HG03565 (cell line): Measurements from ENCODE around the gene USB1.
"Not testable (repeated sequence)": the region's sequence is repeated elsewhere in the genome, so short reads cannot be mapped to it uniquely, and the experiment has no call there.

ENCODE experiments used
- ATAC-seq: cut with Tn5 transposase; IDR thresholded peaks from one replicate; pipeline ENCODE4 v1.9.1; 2021; ENCODE audit warnings: mild to moderate bottlenecking, moderate library complexity; ENCODE audit not compliant: unreplicated experiment

The USB1 gene

GRCh38 chr16:57994361-57994760 lies 6.8 kb upstream of the USB1 start:
- ATAC-seq: no peak

DNA sequence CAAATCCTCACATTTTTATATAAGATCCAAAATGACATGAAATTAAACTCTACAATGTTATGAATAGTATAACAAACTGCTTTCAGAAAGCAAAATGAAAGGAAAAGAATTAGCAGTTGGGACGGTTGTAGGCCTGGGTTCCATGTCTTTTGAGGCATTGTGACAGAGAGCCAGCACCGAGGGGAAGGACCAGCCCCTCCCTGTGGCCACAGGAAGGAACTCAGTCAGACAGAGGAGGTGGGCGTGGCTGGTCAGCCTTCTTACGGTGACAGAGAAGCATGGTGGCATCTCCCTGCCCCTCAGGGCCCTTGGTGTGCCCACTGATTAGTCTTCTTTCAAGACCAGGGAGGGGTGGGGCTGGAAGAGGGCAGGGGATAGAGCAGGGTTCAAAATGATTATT lies 6.4 kb upstream of the USB1 start:
- ATAC-seq: peak; percentile 41

- no peak for ATAC-seq
Observed at GRCh38 chr16:57995721-57996405, 5.3 kb upstream of the USB1 start.

DNA sequence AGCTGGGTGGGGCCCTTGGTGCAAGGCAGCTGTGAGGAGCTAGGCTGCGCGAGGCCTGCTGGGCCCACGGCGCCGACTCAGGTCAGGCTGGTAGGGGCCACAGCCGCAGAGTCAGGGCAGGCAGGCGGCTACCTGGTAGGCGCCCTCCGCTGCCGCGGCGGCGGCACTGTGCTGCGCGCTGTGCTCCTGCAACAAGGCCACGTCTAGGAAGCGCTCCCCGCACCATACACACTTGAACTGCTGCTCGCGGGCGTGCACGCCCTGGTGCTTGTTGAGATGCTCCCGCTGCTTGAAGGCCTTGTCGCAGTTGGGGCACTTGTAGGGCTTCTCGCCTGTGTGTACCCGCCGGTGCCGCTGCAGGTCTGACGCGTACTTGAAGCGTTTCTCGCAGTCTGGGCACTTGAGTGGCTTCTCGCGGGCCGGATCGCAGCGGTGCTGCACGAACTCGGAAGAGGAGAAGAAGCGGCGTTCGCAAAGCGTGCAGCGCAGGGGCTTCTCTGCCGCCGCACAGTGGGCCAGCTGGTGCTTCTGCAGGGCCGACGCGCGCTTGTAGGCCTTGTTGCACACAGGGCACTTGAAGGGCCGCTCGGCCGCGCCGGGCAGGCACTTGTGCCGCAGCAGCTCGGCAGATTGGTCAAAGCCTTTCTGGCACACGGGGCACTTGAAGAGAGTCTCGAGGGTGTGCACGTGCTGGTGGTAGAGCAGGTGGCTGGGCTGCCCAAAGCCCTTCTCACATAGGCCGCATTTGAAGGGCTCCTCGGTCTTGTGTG lies 4.6 kb upstream of the USB1 start:
- no peak for ATAC-seq

DNA sequence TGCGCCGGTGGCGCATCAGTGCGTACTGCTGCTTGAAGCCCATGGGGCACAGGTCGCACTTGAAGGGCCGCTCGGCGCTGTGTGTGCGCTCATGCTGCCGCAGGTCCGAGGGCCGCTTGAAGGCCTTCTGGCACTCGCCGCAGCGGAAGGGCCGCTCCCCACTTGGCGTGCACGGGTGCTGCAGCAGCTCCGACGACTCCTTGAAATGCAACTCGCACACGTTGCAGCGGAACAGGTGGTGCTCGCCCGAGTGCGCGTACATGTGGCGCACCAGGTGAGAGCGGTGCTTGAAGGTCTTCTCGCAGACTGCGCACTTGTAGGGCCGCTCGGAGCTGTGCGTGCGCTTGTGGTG lies 4.1 kb upstream of the USB1 start:
- no peak for ATAC-seq

DNA sequence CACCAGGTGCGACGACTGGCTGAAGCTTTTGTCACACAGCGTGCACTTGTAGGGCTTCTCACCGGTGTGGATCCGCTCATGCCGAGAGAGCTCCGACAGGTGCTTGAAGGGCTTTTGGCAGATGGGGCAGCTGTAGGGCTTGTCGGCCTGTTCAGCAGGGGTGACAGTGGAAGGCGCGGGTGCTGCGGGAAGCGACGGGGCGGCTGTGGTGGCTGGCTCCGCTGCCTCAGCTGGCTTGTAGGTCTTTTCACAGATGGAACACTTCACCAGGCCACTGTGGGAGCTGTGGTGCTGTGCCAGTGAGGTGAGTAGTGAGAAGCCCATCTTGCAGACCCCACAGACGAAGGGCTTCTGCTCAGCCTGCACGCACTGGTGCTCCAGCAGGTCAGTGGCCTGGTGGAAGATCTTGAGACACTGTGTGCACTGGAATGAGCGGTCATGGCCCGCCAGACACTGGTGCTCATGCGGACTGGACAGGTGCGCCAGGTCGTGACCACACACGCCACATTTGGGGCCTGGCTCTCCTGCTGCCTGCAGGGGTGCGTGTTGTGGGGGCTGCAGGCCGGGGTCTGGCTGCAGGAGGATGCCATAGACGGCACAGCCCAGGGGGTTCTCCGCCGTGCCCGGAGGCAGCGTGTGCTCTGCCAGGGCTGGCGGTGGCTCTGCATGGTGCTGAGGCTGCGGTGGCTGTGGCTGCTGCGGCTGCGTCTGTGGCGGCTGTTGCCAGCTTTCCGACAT lies 3.5 kb upstream of the USB1 start:
- no peak for ATAC-seq

- ATAC-seq: no peak
Observed at GRCh38 chr16:57998486-57998885, 2.7 kb upstream of the USB1 start.

- ATAC-seq: no peak
Observed at GRCh38 chr16:57998992-57999365, 2.2 kb upstream of the USB1 start.

- no peak for ATAC-seq
Observed at GRCh38 chr16:57999366-57999970, 1.7 kb upstream of the USB1 start.

DNA sequence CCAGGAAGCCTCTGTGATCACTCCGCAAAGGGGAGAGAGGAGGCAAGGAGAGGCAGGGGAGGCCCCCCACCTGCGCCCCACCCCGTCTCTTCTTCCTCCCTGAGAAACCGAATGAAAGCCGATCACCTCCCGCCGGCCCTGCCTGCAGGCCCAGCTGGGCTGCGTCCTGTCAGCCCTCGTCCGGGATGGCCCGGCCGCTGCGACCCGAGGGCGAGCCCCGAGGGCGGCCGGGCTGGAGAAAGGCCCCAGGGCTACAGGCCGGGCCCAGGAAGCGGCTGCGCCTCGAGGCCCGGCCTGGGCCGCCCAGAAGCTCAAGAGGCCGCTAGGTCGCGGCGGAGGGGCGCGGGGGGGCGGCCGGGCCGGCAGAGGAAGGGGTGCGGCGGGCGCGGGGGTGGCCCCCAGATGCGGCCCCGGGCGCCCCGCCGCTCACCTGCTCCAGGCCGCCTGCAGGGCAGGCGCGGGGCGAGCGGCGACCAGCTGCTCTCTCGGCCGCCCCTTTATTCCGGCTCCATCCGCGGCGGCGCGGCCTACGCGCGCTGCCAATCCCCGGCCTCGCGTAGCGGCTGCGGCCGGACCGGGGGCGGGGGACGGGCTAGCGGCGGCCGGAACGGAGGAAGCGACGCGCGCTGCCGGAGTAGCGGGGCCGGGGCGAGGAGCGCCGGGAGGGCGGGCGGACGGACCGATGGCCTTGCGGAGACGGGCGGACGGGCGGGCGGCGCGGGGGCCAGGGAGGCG lies 1.1 kb upstream of the USB1 start, which contains the start of gene ZNF319:
Gene ZNF319 (minus strand): TSS at position 702 of the 735 bp plus-strand sequence. CDS start 2,407 bp downstream, outside the sequence.
- peak; percentile 19 for ATAC-seq

- ATAC-seq: no peak
Observed at GRCh38 chr16:58001781-58002415, 691 bp downstream of the USB1 start.

GRCh38 chr16:58002416-58002800 lies 1.2 kb downstream of the USB1 start:
- no peak for ATAC-seq

DNA sequence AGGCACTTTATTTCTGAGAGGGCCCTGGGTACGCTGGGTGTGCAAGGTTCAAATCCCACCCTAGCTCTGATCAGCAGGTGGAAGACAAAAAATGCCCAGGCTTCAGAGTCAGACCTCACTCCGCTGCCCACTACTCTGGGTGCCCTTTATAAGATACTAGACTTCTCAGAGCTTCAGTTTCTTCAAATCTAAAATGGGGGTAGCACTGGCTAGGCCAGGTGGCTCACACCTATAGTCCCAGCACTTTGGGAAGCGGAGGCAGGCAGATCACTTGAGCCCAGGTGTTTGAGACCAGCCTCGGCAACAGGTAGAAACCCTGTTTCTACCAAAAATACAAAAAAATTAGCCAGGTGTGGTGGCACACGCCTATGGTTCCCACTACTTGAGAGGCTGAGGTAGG lies 1.7 kb downstream of the USB1 start:
- ATAC-seq: no peak

- ATAC-seq: not testable (repeated sequence)
Observed at GRCh38 chr16:58004736-58005135, 3.5 kb downstream of the USB1 start.

- ATAC-seq: no peak
Observed at GRCh38 chr16:58009856-58010416, 8.7 kb downstream of the USB1 start.

DNA sequence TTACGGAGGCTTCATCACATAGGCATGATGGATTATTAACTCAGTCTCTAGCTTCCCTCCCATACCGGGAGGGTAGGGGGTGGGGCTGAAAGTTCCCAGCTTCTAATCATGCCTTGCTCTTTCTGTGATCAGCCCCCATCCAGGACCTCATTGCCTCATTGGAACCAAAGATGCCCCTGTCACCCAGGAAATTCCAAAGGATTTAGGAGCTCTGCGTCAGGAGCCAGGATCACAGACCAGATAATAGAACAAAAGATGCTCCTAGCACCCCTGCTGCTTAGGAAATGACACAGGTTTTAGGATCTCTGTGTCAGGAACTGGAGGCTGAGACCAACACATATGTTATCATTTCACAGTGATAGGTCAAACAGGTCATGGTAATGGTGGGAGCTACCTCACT lies 9.7 kb downstream of the USB1 start:
- no peak for ATAC-seq

DNA sequence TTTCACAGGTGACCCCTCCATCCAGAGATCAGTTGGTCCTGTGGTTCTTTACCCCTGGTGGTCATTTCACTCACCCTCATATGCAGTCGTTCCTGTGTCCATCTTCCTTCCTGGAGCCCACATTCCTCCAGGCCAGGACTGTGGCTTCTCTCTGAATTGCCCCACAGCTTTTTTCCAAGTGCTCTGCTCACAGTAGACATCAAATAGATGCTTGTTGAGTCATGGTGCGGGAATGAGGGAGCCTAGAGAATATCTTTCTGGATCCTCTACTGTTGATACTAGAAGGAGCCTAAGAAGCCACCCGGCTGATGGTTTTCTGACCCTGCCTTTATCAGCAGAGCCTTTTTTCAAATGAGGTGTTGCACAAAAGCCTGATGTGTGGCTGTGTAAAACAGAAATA lies 10.4 kb downstream of the USB1 start:
- no peak for ATAC-seq

GRCh38 chr16:58012481-58012880 lies 11.3 kb downstream of the USB1 start:
- no peak for ATAC-seq

- no peak for ATAC-seq
Observed at GRCh38 chr16:58013201-58013956, 12.2 kb downstream of the USB1 start.
